ENCODE data around the gene RAC3. TPM values are rescaled to one million over a fixed set of nuclear protein-coding genes. Genes with fewer than 3 reads are reported as not detected.
"Not testable (repeated sequence)": the region's sequence is repeated elsewhere in the genome, so short reads cannot be mapped to it uniquely, and the experiment has no call there.

Gene RAC3
- total RNA-seq, 1 donor from 2014 or later: 42.1 TPM

- DNase-seq (ENCODE audit: extremely low read depth, low read depth, low spot score): no peak
Observed at GRCh38 chr17:82037889-82038195, 6.4 kb downstream of the RAC3 start.

GRCh38 chr17:82038796-82039409 lies 7.4 kb downstream of the RAC3 start:
- not testable (repeated sequence) for DNase-seq (ENCODE audit: extremely low read depth, low read depth, low spot score)

DNA sequence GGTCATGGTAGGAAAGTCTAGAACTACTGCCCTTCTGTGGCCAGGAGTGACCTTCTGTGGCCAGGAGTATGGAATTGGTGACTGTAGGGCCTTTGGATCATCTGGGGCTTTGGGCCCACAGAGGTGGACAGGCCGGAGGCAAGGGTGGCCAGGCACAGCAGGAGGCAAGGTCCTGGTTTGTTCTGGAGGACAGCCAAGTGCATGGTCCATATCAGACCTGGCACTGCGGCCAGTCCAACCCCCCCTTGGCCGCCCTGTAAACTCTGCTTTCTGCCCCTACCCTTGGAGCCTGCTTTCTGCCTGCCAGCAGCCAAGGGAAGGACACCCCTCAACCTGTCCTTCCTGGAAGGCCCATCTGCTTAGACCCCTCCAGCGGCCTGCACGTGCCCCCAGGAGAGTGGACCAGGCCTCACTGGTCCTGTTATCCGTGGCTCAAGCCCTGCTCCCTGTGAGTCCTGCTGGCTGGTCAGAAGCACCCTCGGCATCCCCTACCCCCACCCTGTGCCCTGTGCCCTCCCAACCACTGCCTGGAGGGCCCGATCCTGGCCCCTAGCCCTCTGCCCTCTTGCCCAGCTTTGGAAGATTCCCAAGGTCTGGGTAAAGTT lies 8.3 kb downstream of the RAC3 start:
- no peak for DNase-seq (ENCODE audit: extremely low read depth, low read depth, low spot score)

DNA sequence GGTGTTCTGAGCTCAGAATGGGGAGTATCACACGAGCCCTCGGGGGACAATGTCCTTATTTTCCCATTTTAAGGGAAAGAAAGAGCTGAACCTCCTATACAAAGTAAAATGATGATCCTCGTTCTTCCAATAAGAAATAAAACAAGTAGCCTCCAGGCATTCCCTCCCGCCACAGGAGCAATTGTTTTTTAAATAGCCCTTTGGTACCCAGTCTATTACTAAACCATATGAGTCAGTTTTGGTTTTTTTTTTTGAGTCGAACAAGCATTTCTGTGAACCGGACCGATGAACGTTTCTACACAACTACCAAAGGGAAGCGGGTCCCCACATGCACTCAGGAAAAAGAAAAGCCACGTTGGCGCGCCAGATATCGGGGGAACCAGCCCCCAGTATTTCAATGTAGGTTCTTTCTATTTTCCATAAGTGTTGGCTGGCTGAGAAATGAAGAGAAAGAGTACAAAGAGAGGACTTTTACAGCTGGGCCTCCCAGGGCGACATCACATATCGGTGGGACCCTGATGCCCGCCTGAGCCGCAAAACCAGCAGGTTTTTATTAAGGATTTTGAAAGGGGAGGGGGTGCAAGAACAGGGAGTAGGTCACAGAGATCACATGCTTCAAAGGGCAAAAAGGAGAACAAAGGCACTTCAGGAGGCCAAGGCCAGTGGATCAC lies 9.8 kb downstream of the RAC3 start:
- DNase-seq (ENCODE audit: extremely low read depth, low read depth, low spot score): no peak

DNA sequence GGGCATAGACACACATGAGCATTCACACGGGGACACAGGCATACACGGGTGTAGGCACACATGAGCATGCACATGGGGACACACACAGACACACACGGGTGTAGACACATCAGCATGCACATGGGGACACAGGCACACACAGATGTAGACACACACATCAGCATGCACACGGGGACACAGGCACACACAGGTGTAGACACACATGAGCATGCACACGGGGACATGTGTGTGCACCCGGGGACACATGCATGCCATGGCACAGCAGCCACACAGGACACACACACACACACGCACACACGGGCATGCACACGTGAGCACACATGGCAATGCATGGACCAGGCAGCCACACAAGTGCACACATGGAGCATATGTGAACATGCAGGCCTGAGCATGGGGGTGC lies 11.2 kb downstream of the RAC3 start:
- no peak for DNase-seq (ENCODE audit: extremely low read depth, low read depth, low spot score)

DNA sequence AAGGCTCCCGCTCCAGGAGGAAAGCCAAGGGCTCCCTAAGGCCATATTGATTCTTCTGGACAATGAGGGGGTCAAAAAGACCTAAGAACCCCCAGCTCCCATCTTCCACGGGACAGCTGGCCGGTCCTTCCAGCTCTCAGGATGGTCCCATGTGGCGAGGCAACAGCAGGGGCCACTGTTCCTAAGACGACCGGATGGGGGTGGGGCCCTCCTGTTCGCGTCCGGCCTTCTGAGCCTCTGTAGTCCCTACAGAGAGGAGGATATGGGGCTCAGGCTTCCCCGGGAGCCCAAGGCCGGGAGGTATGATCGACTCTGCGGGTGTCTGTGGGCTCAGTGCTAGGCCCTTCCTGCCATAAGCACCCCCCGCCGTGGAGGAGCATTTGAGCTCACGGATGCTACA lies 12.0 kb downstream of the RAC3 start:
- DNase-seq (ENCODE audit: extremely low read depth, low read depth, low spot score): no peak

DNA sequence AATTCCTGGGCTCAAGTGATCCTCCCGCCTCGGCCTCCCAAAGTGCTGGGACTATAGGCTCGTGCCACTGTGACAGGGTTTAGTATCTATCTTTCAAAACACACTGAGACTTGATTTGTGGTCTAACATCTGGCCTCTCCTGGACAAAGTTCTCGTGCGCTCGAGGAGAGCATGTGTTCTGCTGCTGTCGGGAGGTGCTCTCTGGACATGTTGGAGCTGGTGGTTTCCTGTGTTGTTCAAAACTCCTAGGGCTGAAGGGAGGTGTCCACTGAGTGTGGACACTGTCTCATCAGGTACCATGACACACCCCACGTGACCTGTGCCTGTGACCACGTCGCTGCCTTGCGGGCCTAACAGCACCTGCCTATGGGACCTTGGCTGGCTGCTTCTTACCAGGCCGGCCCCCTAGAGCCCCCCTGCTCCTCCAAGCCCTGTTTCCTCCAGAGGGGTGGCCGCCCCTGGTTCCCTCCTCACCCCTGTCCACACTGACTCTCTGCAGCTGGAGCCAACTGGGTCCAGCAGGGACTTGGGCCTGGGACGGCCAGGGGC lies 14.5 kb downstream of the RAC3 start:
- DNase-seq (ENCODE audit: extremely low read depth, low read depth, low spot score): no peak

- DNase-seq (ENCODE audit: extremely low read depth, low read depth, low spot score): no peak
Observed at GRCh38 chr17:82046903-82047302, 15.4 kb downstream of the RAC3 start.

DNA sequence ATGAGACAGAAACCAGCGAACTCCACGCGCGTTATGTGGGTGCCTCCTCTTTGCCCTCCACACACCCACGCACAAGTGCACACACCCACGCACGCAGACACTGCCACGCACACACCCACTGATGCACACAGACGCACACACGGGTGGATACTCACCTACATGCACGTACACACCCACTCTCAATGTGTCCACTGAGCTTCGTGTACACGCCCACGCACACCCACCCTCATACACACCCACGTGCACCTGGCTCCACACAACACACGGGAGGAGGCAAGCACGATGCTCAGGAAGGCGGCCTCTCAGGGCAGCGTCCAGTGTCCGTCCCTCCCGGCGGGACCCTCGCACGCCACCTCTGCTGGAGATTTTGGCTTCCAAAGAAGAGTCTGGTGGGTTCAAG lies 15.9 kb downstream of the RAC3 start:
- DNase-seq (ENCODE audit: extremely low read depth, low read depth, low spot score): no peak

GRCh38 chr17:82047914-82048570 lies 16.6 kb downstream of the RAC3 start:
- DNase-seq (ENCODE audit: extremely low read depth, low read depth, low spot score): no peak

GRCh38 chr17:82048571-82048971 lies 17.1 kb downstream of the RAC3 start:
- no peak for DNase-seq (ENCODE audit: extremely low read depth, low read depth, low spot score)

GRCh38 chr17:82049106-82049505 lies 17.6 kb downstream of the RAC3 start:
- DNase-seq (ENCODE audit: extremely low read depth, low read depth, low spot score): no peak

GRCh38 chr17:82049521-82049971 lies 18.1 kb downstream of the RAC3 start:
- DNase-seq (ENCODE audit: extremely low read depth, low read depth, low spot score): no peak

- no peak for DNase-seq (ENCODE audit: extremely low read depth, low read depth, low spot score)
Observed at GRCh38 chr17:82050152-82050760, 18.8 kb downstream of the RAC3 start.

DNA sequence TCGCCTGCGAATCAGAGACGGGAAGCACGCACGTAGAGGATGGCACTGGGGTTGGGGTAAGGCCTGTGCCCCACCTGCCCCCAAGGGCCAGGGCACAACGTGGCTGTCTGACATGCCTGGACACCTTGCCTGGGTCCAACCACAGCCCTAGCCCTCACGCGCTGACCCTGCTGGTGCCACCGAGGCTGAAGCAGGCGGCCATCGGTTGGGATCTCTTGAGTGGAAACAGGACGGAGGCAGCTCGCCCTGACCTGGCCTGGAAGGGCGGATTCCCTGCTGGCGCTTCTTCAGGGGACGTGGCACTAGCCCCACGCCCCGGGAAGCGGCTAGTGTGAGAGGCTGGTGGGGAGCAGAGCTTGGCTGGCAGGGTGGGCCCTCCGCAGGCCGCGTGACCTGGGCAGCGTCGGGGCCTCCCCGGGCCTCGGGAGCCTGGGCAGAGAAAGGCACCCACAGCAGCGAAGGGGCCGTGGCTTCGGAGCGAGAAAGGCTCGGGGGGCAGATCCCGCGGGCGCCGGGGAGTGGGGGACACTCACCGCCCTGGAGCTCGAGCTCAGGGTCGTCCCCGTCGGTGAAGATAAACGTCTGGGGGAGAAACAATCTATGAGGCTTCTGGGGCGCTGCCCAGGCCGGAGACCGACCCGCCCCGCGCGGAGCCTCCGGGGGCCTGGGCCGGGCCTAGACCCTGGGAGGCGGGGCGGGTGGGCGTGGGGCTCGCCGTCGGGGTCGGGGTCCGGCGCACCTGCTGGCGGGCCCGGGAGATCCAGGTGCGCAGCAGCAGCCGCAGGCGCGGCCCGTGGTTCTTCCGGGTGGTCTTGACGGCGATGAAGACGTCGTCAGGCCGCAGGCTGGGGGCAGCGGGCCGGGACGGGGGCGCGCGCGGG lies 19.5 kb downstream of the RAC3 start:
- no peak for DNase-seq (ENCODE audit: extremely low read depth, low read depth, low spot score)

GRCh38 chr17:82051776-82052637 lies 20.5 kb downstream of the RAC3 start, which contains the start of the genes GPS1 and RFNG:
Gene GPS1 (plus strand): TSS chr17:82051898. CDS start chr17:82051932, 34 bp downstream.
Gene RFNG (minus strand): TSS chr17:82051811. CDS start chr17:82051766, 45 bp downstream.
- DNase-seq (ENCODE audit: extremely low read depth, low read depth, low spot score): no peak

GRCh38 chr17:82052638-82053059 lies 21.2 kb downstream of the RAC3 start:
- no peak for DNase-seq (ENCODE audit: extremely low read depth, low read depth, low spot score)

DNA sequence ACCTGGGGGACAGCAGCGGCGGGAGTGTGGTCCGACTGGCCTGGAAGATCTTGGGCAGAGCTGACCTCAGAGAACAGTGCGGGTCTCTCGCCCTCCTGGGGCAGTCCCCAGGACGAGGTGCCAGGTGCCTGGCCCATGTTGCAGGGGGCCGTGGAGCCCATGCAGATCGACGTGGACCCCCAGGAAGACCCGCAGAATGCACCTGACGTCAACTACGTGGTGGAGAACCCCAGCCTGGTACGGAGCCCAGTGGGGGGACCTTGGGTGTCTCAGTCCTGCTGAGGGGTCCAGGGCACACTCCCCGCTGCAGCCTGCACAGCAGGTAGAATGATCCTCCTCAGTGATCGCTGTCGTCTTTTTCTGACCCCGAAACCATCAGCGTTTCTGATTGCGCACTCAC lies 21.7 kb downstream of the RAC3 start:
- no peak for DNase-seq (ENCODE audit: extremely low read depth, low read depth, low spot score)
